HUDEP-2 (cell line): ENCODE results near the gene CDH11.

Source experiments
- DNase-seq, 76 experiments: peaks; one replicate each; lab custom pipeline; 2025; ENCODE audit not compliant: unreplicated experiment in 76 of 76; lab: John Stamatoyannopoulos, UW

CDH11 gene

DNA sequence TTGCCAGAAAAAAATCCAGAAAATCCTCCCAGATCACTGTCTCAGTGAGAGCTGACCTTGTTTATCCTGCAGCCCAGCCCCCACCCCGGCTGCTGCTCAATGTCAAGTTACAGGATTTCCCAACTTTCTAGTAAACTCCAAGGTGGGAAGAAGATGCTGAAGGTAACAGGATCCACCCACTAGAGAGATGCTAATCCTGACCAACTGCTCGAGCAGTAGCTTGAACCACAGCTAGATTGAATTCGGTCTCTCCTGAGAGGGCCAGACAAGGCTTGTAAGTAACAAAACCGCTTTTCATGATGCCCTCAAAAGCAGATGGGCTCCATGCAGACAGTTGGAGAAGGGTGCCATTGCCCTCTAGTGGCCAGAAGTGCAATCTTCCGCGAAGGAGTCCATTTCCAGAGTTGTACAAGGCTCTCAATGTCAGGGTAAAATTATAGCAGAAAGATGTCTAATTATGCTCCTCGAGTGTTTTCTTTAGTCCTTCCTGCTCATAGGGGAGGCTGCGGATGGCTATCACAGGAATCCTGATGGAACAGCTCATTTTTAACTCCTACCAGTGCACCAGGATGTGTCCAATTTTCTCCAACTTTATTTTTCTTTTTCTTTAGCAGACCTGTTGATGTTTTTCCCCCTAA, 3.9 kb downstream of the CDH11 start:
- DNase-seq: peak in 35 of 76 experiments; percentile 1 to 71 (median 7)

GRCh38 chr16:65116818-65117430, 4.9 kb downstream of the CDH11 start:
- DNase-seq: no peak

DNA sequence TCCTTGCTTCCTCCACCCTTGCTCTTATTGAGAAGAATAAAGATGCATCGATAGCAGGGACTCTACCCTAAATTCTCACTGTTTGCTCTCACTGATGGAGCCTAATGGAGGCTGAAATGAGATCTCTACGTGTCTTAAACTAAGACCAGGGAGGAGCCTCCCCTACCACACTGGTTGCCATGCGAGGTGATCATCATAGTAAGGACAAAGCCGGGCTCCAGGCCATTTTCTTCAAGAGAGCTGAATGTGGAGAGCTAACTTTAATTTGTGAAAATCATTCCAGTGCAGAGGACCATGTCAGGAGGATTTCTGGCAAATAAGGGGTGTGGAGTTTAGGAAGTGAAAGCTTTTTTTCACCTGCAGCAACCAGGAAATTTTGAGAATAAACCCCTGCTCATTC, 5.6 kb downstream of the CDH11 start:
- DNase-seq: no peak

DNA sequence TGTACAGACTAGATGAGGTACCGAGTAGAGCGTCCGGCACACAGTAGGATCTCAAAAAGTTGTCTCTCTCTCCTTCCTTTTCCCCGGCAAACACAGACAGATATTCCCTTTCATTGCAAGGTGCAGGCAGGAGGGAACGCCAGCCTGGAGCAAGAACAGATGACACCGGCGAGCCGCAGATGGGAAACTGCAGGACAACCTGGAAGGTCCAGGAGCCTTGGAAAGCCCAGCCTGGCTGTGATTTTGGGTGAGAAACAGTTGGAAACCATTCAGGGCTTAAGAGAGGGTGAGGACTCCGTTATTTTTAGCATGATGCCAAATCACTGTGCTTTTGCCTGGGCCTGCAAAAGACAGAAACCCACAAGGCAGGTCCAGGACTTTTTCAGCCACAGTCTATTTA, 7.3 kb downstream of the CDH11 start:
- no peak for DNase-seq

- no peak for DNase-seq
Measured at GRCh38 chr16:65113441-65113840, 8.4 kb downstream of the CDH11 start.

- DNase-seq: no peak
Measured at GRCh38 chr16:65111306-65111705, 10.6 kb downstream of the CDH11 start.

DNA sequence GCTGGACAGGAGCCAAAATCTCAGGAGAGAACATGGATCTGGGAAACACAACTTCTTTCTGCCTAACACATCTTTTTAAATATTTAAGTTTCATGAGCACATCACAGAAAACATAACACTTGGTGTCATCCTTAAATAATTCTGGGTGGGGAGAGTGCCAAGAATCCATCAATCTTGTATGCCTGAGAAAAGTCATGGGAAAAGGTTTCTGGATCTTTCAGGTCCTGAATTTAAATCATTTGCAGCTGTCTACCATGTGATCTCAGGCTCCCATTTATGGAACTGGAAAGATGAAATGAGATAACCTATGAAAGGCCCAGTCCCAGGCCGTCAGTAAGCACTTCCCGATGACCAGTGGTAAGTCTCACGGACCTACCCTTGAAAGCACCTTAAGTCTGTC, 15.1 kb downstream of the CDH11 start:
- no peak for DNase-seq

- no peak for DNase-seq
Measured at GRCh38 chr16:65105171-65105570, 16.7 kb downstream of the CDH11 start.

- no peak for DNase-seq
Measured at GRCh38 chr16:65104471-65104870, 17.4 kb downstream of the CDH11 start.

- DNase-seq: no peak
Measured at GRCh38 chr16:65102326-65102725, 19.5 kb downstream of the CDH11 start.

- no peak for DNase-seq
Measured at GRCh38 chr16:65101009-65101408, 20.9 kb downstream of the CDH11 start.

DNA sequence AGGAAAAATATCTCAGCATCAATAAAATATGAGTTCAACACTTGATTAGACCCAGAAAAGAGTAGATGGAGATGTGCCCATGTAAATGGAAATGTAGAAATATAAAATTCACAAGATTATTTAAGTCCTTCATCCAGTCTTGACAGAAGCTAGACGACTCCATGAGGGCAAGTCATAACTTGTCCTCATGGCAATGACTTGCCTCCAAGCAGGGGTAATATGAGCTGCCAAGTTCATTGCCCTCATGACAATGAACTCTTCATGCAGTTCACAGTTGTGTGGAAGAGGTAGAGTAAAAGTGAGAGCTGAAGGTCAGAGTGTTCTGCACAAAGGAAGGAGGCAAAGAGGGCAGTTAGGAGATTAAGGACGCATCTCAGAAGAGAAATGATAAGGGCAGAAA, 22.3 kb downstream of the CDH11 start:
- no peak for DNase-seq

DNA sequence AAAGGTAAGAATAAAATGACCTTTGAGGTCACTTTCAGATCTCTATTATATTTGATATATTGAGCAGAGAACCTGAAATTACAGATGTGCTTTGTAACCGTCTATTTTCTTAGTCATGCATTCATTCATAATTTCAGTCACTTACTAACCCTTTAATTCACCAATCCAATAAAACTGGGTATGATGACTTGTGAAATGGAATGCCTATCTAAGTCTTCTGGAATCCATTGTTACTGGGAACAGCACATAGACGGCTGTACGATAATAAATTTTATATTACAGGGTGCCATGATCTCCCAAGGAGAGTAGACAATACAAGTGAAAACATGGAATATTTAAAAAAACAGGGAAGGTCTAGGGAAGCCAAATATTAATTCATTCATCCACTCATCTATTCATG, 22.9 kb downstream of the CDH11 start:
- DNase-seq: no peak

DNA sequence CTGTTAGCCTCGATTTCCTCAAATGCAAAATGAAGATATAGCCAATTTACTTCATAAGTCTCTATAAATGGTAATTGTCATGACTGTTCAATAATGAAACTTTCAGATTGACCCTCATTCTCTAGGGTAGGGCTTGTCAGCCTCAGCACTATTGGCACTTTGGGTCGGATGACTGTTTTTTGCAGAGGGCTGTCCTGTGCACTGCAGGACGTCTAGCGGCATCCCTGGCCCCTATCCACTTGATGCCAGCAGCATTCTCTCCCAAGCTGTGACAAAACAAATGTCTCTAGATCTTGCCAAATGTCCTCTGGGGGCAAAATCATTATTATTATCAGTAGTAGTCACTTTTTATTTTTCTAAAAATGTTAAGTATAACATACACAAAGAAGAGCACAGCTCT, 24.6 kb downstream of the CDH11 start:
- DNase-seq: no peak

GRCh38 chr16:65095906-65096305, 26.0 kb downstream of the CDH11 start:
- no peak for DNase-seq

GRCh38 chr16:65095090-65095728, 26.7 kb downstream of the CDH11 start:
- DNase-seq: no peak

DNA sequence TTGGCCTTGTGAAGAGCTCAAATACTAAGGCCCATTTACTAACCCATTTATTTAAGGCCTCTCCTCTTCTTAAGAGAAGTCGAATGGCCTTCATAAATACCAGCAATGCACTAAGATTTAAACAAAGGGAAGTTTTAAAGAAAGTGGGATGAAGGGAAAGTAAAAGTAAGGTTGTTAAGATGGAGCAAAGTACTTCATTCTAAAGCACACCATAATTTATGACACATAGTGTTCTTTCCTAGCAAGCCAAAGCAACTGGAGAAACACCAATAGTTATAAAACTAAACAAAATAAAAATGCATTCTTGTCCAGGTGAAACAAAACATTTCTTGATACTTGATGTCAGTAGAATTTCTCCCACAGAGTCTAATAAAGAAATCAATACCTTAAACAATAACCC, 27.9 kb downstream of the CDH11 start:
- DNase-seq: no peak

DNA sequence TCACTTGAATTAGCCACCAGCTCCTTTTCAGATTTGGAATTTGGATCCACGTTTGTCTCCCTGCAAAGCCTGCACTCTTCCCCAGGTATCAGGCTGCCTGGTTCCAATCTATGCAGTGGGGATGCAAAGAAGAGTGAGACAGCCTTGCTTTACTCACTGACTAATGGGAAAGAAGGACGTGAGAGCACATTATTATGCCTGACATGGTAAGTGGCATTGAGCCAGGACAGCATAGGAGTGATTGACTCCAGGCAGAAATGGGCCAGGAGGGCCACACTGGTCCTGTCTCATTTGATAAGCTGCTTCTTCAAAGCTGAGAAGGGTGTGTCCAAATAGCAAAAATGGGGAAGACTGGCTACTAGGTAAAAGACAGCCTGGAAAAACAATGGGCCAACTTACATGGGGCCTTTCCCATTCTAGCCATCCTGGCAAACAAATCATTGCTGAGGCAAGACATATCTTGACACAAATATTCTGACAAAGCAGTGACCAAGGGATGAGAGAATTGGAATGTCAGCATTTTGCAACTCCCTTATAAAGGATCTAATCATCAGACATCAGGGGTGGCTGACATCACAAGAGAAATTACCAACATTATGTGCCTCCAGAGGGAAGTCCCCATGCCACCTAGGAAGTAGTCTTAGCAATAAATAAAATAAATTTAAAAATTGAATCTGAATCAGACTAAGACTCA, 38.6 kb downstream of the CDH11 start:
- DNase-seq: no peak

- no peak for DNase-seq
Measured at GRCh38 chr16:65079549-65079948, 42.3 kb downstream of the CDH11 start.

DNA sequence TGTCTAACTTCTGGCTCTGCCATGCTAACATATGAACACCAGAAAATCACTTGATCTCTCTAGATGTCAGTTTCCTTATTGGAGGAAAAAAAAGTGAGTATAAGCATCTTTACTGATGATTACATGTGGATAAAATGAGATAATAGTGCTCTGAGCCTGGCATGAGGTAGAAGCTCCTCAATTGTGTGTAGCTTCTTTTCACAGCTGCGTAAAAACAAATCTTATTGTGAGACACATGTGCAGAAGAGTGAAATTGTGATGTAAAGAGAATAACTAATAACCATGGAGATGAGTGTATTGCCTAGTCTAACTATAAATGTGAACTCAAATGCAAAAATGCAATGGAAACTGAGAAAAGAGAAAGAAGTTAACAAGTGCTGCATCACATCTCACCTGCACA, 44.7 kb downstream of the CDH11 start:
- DNase-seq: no peak

GRCh38 chr16:65075877-65076276, 46.0 kb downstream of the CDH11 start:
- no peak for DNase-seq
